ENCODE data around the gene TMEM179B. TPM values are rescaled to one million over a fixed set of nuclear protein-coding genes. Genes with fewer than 3 reads are reported as not detected.

TMEM179B gene
- total and polyA plus RNA-seq, 9 of the 15 experiments (the other 6 are each of a cell fraction or from before 2014, with no cell fraction given): 27.7 to 105 (median 37.0) TPM

DNA sequence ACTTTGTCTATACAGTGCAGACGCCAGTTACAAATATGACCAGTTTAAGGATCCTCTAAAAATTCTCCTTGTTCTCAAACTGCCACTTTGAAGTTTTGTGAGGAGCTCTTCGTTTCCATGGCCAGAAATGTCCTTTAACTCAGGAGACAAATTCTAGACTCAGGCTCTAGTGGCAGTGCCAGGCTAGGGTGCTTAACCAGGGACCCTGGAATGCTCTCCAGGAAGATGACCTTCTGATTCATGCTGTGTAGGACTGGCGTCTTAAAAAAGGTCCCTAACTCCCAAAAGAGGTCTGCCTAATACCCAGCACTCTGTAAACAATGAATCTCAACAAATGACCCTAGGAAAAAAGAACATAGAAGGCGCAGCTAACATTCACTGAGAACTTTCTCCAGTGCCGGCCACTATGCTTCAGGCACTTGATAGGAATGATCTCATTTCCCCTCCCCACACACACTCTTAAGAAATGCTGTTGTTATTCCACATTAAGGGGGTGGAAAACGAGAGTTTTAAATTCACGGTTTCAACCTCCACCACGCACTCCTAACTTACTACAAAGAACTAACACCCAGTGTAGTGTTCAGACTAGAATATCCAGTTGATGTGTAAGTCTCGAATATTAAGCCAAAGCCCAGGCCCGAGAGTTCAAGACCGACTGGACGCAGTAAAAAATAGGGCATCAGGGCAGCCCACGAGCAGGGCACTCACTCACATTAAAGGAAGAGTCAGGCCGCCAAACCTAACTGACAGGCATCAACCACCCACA, 17.3 kb downstream of the TMEM179B start (continued):
- TF ChIP-seq, protein P1, sequence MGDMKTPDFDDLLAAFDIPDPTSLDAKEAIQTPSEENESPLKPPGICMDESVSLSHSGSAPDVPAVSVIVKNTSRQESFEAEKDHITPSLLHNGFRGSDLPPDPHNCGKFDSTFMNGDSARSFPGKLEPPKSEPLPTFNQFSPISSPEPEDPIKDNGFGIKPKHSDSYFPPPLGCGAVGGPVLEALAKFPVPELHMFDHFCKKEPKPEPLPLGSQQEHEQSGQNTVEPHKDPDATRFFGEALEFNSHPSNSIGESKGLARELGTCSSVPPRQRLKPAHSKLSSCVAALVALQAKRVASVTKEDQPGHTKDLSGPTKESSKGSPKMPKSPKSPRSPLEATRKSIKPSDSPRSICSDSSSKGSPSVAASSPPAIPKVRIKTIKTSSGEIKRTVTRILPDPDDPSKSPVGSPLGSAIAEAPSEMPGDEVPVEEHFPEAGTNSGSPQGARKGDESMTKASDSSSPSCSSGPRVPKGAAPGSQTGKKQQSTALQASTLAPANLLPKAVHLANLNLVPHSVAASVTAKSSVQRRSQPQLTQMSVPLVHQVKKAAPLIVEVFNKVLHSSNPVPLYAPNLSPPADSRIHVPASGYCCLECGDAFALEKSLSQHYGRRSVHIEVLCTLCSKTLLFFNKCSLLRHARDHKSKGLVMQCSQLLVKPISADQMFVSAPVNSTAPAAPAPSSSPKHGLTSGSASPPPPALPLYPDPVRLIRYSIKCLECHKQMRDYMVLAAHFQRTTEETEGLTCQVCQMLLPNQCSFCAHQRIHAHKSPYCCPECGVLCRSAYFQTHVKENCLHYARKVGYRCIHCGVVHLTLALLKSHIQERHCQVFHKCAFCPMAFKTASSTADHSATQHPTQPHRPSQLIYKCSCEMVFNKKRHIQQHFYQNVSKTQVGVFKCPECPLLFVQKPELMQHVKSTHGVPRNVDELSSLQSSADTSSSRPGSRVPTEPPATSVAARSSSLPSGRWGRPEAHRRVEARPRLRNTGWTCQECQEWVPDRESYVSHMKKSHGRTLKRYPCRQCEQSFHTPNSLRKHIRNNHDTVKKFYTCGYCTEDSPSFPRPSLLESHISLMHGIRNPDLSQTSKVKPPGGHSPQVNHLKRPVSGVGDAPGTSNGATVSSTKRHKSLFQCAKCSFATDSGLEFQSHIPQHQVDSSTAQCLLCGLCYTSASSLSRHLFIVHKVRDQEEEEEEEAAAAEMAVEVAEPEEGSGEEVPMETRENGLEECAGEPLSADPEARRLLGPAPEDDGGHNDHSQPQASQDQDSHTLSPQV (IDR thresholded peaks at IDR 0.05): no peak
- 0 out of 4 replicates have a peak, but pooled peaks of 1 of the 2 experiments have one; percentile 44 for TF ChIP-seq SIN3A (IDR thresholded peaks at IDR 0.05; ENCODE audit: borderline replicate concordance in 2 of 2, control insufficient read depth in 1 of 2, low read depth in 2 of 2, low read length in 2 of 2)
- TF ChIP-seq ZNF695 (CRISPR knock-in tag; IDR thresholded peaks at IDR 0.05): no peak
- no peak for TF ChIP-seq YY1 (IDR thresholded peaks at IDR 0.05; ENCODE audit: borderline replicate concordance in 1 of 3, control insufficient read depth in 1 of 3, extremely low read depth in 1 of 3, insufficient read depth in 3 of 3, insufficient read length in 1 of 3, insufficient replicate concordance in 2 of 3, low read depth in 1 of 3, low read length in 2 of 3)
- TF ChIP-seq, protein P2, sequence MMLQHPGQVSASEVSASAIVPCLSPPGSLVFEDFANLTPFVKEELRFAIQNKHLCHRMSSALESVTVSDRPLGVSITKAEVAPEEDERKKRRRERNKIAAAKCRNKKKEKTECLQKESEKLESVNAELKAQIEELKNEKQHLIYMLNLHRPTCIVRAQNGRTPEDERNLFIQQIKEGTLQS (IDR thresholded peaks at IDR 0.05): peak; percentile 24; the same call in 1 of the 2 replicates
- TF ChIP-seq, protein P2 (CRISPR knock-in tag; conservative IDR thresholded peaks at IDR 0.05): no peak
- TF ChIP-seq, protein P3, sequence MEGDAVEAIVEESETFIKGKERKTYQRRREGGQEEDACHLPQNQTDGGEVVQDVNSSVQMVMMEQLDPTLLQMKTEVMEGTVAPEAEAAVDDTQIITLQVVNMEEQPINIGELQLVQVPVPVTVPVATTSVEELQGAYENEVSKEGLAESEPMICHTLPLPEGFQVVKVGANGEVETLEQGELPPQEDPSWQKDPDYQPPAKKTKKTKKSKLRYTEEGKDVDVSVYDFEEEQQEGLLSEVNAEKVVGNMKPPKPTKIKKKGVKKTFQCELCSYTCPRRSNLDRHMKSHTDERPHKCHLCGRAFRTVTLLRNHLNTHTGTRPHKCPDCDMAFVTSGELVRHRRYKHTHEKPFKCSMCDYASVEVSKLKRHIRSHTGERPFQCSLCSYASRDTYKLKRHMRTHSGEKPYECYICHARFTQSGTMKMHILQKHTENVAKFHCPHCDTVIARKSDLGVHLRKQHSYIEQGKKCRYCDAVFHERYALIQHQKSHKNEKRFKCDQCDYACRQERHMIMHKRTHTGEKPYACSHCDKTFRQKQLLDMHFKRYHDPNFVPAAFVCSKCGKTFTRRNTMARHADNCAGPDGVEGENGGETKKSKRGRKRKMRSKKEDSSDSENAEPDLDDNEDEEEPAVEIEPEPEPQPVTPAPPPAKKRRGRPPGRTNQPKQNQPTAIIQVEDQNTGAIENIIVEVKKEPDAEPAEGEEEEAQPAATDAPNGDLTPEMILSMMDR (IDR thresholded peaks at IDR 0.05 in 2 of 3, conservative IDR thresholded peaks at IDR 0.05 in 1 of 3; ENCODE audit: insufficient read depth in 2 of 3, low read depth in 1 of 3, low read length in 3 of 3): no peak
- no peak for TF ChIP-seq NCOA6 (IDR thresholded peaks at IDR 0.05)
- TF ChIP-seq, protein P4, sequence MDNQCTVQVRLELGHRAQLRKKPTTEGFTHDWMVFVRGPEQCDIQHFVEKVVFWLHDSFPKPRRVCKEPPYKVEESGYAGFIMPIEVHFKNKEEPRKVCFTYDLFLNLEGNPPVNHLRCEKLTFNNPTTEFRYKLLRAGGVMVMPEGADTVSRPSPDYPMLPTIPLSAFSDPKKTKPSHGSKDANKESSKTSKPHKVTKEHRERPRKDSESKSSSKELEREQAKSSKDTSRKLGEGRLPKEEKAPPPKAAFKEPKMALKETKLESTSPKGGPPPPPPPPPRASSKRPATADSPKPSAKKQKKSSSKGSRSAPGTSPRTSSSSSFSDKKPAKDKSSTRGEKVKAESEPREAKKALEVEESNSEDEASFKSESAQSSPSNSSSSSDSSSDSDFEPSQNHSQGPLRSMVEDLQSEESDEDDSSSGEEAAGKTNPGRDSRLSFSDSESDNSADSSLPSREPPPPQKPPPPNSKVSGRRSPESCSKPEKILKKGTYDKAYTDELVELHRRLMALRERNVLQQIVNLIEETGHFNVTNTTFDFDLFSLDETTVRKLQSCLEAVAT (IDR thresholded peaks at IDR 0.05): 0 out of 4 replicates have a peak, but pooled peaks of 1 of the 2 experiments have one; percentile 17
- TF ChIP-seq, protein P5, sequence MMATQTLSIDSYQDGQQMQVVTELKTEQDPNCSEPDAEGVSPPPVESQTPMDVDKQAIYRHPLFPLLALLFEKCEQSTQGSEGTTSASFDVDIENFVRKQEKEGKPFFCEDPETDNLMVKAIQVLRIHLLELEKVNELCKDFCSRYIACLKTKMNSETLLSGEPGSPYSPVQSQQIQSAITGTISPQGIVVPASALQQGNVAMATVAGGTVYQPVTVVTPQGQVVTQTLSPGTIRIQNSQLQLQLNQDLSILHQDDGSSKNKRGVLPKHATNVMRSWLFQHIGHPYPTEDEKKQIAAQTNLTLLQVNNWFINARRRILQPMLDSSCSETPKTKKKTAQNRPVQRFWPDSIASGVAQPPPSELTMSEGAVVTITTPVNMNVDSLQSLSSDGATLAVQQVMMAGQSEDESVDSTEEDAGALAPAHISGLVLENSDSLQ (IDR thresholded peaks at IDR 0.05): 0 out of 2 replicates have a peak, but pooled peaks have one; percentile 28
- no peak for TF ChIP-seq HOXB6 (CRISPR knock-in tag; IDR thresholded peaks at IDR 0.05; ENCODE audit: borderline replicate concordance)
- TF ChIP-seq CBX1 (IDR thresholded peaks at IDR 0.05; ENCODE audit: low read depth): no peak
- TF ChIP-seq, protein P6, sequence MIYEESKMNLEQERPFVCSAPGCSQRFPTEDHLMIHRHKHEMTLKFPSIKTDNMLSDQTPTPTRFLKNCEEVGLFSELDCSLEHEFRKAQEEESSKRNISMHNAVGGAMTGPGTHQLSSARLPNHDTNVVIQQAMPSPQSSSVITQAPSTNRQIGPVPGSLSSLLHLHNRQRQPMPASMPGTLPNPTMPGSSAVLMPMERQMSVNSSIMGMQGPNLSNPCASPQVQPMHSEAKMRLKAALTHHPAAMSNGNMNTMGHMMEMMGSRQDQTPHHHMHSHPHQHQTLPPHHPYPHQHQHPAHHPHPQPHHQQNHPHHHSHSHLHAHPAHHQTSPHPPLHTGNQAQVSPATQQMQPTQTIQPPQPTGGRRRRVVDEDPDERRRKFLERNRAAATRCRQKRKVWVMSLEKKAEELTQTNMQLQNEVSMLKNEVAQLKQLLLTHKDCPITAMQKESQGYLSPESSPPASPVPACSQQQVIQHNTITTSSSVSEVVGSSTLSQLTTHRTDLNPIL (CRISPR knock-in tag; IDR thresholded peaks at IDR 0.05): no peak
